ENCODE data around the gene EEF1G. TPM values are rescaled to one million over a fixed set of nuclear protein-coding genes. Genes with fewer than 3 reads are reported as not detected.

EEF1G gene
- total RNA-seq, 2 experiments from 2014 or later: 1,778 to 2,328 TPM

GRCh38 chr11:62608776-62609175 is 35.1 kb upstream of the EEF1G start:
- no peak for TF ChIP-seq CTCF (conservative IDR thresholded peaks at IDR 0.05; ENCODE audit: low read length)
- no peak for TF ChIP-seq EZH2phosphoT487 (IDR thresholded peaks at IDR 0.05; ENCODE audit: borderline replicate concordance, low read depth, low read length)
- peaks cover 5% of the 10 kb centered on the region; the same call in 1 of the 2 replicates for H3K79me2 ChIP-seq (ENCODE audit: insufficient read depth, low read depth, low read length)
- no peaks in the 10 kb centered on the region for H3K9me2 ChIP-seq (ENCODE audit: insufficient read depth, low read length)
- no peak for DNase-seq (ENCODE audit: low spot score)
- H3K27ac ChIP-seq (ENCODE audit: low read depth, low read length, poor library complexity, severe bottlenecking): no peak overlapping the region
- no TSS peak for BruUV-seq (replicated peaks)
- ChIA-PET POLR2A (interaction anchor here (1.2 kb wide), 1 partner anchor 18 kb away, joined by 5 read pairs; the partner anchor contains the start of gene TUT1), CTCF (ENCODE audit: unreplicated experiment) (no interaction called here)
- H3K4me2 ChIP-seq (ENCODE audit: low read length): no peak overlapping the region
- intact Hi-C loops (cut with micrococcal nuclease; ENCODE audit: unreplicated experiment): no loop called here
- no peaks in the 10 kb centered on the region for H3K9me3 ChIP-seq (ENCODE audit: low read length)
- no peaks in the 10 kb centered on the region for H4K20me1 ChIP-seq (ENCODE audit: insufficient read depth, low read length)
- no peak overlapping the region for H3K4me3 ChIP-seq (ENCODE audit: low read depth, low read length, poor library complexity, severe bottlenecking)
- no peak overlapping the region for H2AFZ ChIP-seq (ENCODE audit: low read length)
- peaks cover 37% of the 10 kb centered on the region for H3K4me1 ChIP-seq (ENCODE audit: insufficient read depth, low read length, poor library complexity, severe bottlenecking)
- peaks cover 35% of the 10 kb centered on the region for H3K36me3 ChIP-seq (ENCODE audit: insufficient read depth, low read length)

GRCh38 chr11:62607714-62608113 is 34.0 kb upstream of the EEF1G start:
- H3K4me3 ChIP-seq (ENCODE audit: low read depth, low read length, poor library complexity, severe bottlenecking): no peak overlapping the region
- H3K4me1 ChIP-seq (ENCODE audit: insufficient read depth, low read length, poor library complexity, severe bottlenecking): peaks cover 33% of the 10 kb centered on the region
- peak overlapping the region; percentile 53 for H3K4me2 ChIP-seq (ENCODE audit: low read length)
- BruUV-seq (replicated peaks): no TSS peak
- H3K79me2 ChIP-seq (ENCODE audit: insufficient read depth, low read depth, low read length): peaks cover 5% of the 10 kb centered on the region; the same call in 1 of the 2 replicates
- no peaks in the 10 kb centered on the region for H4K20me1 ChIP-seq (ENCODE audit: insufficient read depth, low read length)
- no peaks in the 10 kb centered on the region for H3K9me3 ChIP-seq (ENCODE audit: low read length)
- peak overlapping the region; percentile 37 for H3K27ac ChIP-seq (ENCODE audit: low read depth, low read length, poor library complexity, severe bottlenecking)
- ChIA-PET POLR2A (interaction anchor here (1.2 kb wide), 1 partner anchor 17 kb away, joined by 5 read pairs; the partner anchor contains the start of gene TUT1), CTCF (ENCODE audit: unreplicated experiment) (no interaction called here)
- no peaks in the 10 kb centered on the region for H3K9me2 ChIP-seq (ENCODE audit: insufficient read depth, low read length)
- TF ChIP-seq EZH2phosphoT487 (IDR thresholded peaks at IDR 0.05; ENCODE audit: borderline replicate concordance, low read depth, low read length) (no peak), CTCF (conservative IDR thresholded peaks at IDR 0.05; ENCODE audit: low read length) (no peak)
- H2AFZ ChIP-seq (ENCODE audit: low read length): no peak overlapping the region
- intact Hi-C loops (cut with micrococcal nuclease; ENCODE audit: unreplicated experiment): no loop called here
- DNase-seq (ENCODE audit: low spot score): peak; percentile 43
- peaks cover 44% of the 10 kb centered on the region for H3K36me3 ChIP-seq (ENCODE audit: insufficient read depth, low read length)

GRCh38 chr11:62605902-62606301 is 32.2 kb upstream of the EEF1G start:
- POLR2A ChIA-PET: no interaction called here
- no TSS peak for BruUV-seq (replicated peaks)
- no peak for DNase-seq (ENCODE audit: low spot score)
- Histone ChIP-seq H3K4me3 (ENCODE audit: low read depth, low read length, poor library complexity, severe bottlenecking) (no peak overlapping the region), H3K4me2 (ENCODE audit: low read length) (no peak overlapping the region), H2AFZ (ENCODE audit: low read length) (no peak overlapping the region), H4K20me1 (ENCODE audit: insufficient read depth, low read length) (no peaks in the 10 kb centered on the region), H3K4me1 (ENCODE audit: insufficient read depth, low read length, poor library complexity, severe bottlenecking) (peaks cover 31% of the 10 kb centered on the region), H3K9me2 (ENCODE audit: insufficient read depth, low read length) (no peaks in the 10 kb centered on the region), H3K27ac (ENCODE audit: low read depth, low read length, poor library complexity, severe bottlenecking) (no peak overlapping the region), H3K9me3 (ENCODE audit: low read length) (no peaks in the 10 kb centered on the region), H3K36me3 (ENCODE audit: insufficient read depth, low read length) (peaks cover 56% of the 10 kb centered on the region), H3K79me2 (ENCODE audit: insufficient read depth, low read depth, low read length) (peaks cover 5% of the 10 kb centered on the region)
- CTCF ChIA-PET (ENCODE audit: unreplicated experiment): no interaction called here
- intact Hi-C loops (cut with micrococcal nuclease; ENCODE audit: unreplicated experiment): no loop called here
- TF ChIP-seq CTCF (conservative IDR thresholded peaks at IDR 0.05; ENCODE audit: low read length) (no peak), EZH2phosphoT487 (IDR thresholded peaks at IDR 0.05; ENCODE audit: borderline replicate concordance, low read depth, low read length) (no peak)

Measured in OCI-LY7 (cell line).